ENCODE data around the gene ROR2.

Gene ROR2

DNA sequence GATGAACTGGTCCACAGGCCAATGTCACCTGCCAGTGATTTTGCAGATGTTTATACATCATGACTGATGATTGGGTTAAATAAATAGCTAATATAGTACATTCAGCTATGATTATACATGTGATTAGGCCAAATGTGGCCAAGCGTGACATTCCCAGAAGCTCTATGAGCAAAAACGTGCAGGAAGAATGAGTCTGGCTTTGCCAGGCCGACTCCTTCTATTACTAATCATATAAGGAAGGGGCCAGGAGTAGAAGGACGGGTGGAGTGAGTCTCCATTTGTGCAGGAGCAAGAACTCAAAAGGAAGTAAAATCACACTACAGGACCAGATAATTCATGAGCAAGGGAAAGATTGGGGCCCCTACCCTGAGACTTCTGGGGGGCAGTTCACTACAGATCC lies 178.2 kb downstream of the ROR2 start:
- DNase-seq (ENCODE audit: low read depth): no peak

DNA sequence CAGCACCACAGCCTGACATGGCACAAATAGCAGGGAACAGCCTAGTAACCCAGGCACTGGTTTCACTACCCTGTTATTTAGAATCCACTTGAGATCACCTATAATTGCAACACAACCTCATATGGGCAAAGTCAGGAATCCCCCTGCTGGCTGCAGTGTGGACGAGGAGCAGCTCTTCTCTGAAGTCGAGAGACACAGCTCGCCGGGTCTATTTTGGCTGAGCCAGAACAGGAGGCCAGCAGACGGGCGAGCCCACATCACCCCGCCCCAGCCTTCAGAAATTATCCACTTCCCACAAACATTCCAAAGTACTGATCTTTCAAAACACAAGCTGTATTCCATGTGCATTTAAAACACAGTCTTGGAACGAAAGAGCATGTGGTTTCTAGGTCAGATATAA lies 179.0 kb downstream of the ROR2 start:
- peak; percentile 95 for DNase-seq (ENCODE audit: low read depth)

DNA sequence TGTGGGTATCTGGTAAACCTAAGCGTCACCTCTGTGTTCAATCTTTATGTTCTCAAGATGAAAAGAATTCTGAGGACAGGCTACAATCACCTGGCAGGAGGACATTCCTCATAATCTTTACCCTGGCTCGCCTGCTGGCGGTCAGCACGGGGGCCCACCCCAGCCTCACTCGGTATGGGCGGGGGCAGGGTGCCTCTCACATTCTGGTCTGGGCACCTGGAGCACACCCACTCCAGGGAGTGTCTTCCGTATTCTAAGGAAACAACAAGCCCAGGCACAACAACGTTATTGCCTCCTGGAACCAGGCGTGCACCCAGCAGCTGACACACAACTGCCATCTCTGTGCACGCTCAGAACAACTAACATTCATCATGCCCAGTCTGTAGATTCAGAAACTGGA lies 179.8 kb downstream of the ROR2 start:
- no peak for DNase-seq (ENCODE audit: low read depth)

DNA sequence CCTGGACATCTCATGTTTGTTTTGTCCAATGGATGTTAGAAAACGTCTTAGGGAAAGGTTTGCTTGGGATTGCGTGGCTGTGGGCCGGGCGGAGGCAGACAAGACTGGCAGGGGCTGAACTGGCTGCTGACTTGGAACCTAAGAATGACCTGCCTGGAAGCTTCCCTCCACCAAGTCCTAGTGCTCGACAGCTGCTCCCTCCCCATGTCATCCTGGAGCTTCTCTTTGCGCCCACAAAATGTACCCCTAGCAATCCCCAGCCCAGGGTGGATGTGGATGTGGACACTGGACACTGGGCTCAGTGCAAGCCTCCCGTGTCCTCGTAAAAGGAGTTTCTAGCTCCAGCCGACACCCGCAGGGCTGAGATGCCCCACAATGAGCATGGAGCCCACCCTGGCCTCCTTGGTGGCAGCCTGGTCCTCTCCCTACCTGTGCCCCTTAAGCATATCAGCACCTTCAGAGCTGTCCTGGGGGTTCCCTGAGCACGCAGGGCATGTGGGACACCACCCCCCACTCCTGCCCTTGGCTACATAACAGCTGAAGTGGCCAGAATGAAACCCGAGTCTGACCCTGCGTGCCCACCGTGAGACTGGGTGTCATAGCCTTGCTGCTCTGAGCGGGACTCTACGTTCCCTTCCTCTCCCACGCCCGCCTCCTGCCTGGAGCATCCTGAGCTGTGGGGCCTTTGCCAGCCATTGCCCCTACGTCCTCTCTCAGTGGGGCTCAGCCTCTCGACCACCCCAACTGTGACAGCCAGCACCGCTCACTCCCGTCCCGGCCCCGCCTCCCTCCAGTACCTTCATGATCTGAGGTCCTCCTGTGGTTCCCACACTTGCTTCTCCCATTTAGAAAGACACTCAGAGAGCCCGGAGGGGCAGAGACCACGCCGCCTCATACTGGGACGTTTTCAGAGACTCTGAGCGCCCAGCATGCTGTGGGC lies 180.8 kb downstream of the ROR2 start:
- no peak for DNase-seq (ENCODE audit: low read depth)

DNA sequence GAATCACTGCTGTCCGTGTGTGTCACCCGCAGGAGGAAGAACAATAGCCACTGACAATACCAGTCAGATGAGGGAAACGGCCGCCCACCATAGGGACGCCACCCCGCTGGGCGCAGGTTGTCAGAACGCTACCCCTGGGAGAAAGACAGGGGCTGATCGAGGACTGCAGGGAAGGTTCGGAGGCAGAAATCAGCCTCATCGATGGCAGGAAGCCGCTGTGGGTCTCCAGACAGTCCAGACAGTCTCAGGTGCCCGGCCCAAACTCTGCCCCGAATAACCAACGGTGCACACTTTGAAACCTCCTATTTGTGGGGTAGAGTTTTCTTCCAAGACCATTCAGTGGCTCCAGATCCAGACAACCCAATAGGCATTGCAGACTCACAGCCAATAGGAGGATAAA lies 181.5 kb downstream of the ROR2 start:
- no peak for DNase-seq (ENCODE audit: low read depth)

DNA sequence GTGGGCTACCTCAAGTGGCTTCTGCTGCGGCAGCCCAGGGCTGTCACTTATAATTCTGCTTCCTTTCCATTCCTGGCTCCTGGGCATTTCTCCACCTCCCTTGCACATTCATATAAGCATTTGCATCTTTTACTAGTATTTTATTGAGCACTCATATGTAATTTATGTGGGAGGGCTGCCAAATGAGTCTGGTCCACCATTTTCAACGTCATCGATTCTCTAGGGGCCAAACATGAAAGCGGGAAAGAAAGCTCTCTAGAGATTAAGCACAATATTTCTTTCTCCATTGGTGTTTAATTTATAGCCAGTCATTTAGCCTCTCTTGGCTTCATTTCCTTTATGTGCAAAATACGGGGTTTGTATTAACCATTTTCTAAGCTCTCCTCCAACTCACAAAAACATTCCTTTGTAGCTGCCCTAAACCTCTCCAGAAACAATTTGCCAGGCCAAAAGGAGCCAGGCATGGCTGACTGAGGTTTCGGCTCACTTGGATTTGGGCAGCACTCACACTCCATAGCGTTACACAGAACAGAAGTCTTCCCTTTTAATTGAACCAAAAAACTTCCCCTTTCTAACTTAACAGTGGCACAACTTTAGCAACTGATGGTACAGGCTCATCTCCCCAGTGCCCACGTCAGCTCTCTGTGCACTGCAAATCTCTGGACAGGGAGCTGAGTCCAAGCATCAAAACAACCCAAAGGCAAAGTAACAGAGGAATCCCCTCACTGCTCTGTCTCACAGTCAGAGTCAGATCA lies 183.5 kb downstream of the ROR2 start:
- no peak for DNase-seq (ENCODE audit: low read depth)

DNA sequence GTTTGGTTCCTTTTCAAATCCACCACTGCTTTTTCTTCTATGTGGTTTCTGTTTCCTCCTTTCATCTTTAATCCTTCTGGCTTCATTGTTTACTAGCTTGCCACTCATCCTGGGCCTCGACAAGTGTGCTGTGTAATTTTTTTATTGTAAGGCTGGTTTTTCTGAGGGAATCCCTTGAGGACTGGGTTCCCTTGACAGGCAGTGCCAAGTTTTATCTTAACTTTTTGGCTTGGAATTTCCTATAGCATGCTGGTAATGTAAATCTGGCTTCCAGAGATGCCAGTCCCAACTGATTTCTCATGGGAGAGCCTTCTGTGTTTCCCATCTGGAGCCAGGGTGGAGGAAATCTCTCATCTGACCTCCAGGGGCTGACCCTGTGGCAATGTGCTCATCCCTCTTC lies 184.7 kb downstream of the ROR2 start:
- no peak for DNase-seq (ENCODE audit: low read depth)

DNA sequence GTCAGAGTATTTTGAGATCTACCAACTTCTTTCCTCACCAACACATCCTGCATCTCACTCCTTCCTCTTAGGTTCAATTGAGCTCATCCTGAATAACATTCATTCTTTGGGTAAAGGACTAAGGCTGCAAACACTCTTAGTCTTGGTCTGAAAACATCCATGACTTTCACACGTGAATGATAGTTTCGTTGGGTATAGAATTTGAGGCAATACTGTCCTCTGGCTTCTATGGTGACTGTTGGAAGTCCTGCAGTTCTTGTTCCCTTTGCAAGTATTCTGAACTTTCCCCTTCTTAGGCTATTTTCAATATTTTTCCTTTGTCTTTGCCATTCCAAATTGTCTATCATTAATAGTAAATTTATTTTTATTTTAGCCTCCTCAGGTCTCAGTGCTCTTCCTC lies 185.4 kb downstream of the ROR2 start:
- no peak for DNase-seq (ENCODE audit: low read depth)

DNA sequence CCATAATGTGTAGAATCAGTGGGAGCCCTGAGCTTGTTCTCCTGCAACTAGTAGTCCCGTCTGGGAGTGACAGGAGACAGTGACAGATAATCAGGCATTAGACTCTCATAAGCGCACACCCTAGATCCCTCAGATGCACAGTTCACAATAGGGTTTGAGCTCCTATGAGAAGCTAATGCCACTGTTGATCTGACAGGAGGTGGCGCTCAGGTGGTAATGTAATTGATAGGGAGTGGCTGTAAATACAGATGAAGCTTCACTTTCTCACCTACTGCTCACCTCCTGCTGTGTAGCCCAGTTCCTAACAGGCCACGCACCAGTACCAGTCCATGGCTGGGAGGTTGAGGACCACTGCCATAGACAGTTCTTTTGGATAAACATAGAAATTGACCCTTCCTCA lies 188.7 kb downstream of the ROR2 start:
- DNase-seq (ENCODE audit: low read depth): no peak

DNA sequence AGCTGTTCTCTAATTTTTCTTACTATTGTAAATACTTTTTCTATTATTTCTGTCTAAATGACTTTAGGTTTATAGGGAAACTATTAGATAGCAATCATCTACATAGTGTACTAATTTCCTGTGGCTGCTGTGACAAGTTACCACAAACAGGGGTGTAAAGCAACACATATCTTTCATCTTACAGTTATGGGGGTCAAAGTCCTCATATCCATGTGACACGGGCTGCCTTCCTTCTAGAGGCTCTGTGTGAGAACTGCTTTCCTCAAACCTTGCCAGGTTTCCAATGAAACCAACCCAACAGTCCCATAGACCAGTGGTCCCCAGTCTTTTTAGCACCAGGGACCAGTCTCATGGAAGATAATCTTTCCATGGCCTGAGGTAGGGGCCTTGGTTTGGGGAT lies 189.1 kb downstream of the ROR2 start:
- DNase-seq (ENCODE audit: low read depth): no peak

DNA sequence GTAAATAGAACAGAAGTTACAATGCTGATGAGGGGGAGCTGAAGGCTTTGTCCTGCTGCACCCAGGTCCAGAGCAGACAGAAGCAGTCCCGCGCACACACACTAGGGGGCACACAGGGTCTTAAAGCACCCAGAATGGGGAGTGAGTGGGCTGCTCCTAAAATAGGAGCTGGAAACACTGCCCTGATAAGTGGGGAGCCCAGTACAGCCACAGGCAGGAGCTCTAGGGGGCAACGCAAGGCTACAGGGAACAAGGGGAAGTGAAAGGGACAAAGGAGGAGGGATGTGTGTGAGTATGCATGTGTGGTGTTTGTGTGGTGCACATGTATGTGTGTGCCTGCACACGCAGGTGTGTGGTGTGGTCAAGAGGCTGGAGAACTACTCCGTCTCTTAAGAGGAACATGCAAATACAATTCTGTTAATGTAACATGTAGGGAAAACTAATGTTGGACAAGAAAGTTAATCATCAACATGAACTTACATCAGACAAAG lies 191.5 kb downstream of the ROR2 start:
- peak; percentile 58 for DNase-seq (ENCODE audit: low read depth)

DNA sequence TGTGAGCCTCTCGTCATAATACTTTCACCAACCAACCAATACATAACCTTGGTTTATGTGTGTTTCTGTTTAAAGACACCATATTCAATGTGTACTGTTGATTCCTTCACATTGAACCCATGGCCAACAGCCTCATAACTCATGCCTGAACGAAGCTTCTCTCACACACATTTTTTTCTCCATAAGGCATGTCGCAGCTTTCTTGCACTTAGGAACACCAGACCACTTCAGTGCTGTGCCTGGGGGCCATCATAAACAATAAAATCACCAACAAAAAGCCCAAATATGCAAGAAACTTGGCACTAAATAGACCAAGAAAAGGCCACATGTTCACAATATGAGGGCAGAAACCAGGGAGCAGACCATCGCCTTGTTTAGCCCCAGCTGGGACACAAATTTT lies 192.2 kb downstream of the ROR2 start:
- no peak for DNase-seq (ENCODE audit: low read depth)

DNA sequence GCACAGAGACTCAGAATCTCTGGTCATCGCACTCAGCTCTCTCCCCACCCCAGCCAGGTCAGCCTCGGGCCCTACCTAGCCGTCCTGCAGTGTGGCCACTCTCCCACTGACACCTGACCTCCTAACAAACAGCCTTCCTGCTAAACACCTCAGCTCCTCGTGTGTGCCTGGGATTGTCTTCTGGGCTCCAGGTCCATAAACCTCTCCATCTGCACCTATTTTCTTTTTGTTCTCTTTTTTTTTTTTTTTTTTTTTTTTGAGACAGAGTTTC lies 193.6 kb downstream of the ROR2 start:
- no peak for DNase-seq (ENCODE audit: low read depth)

DNA sequence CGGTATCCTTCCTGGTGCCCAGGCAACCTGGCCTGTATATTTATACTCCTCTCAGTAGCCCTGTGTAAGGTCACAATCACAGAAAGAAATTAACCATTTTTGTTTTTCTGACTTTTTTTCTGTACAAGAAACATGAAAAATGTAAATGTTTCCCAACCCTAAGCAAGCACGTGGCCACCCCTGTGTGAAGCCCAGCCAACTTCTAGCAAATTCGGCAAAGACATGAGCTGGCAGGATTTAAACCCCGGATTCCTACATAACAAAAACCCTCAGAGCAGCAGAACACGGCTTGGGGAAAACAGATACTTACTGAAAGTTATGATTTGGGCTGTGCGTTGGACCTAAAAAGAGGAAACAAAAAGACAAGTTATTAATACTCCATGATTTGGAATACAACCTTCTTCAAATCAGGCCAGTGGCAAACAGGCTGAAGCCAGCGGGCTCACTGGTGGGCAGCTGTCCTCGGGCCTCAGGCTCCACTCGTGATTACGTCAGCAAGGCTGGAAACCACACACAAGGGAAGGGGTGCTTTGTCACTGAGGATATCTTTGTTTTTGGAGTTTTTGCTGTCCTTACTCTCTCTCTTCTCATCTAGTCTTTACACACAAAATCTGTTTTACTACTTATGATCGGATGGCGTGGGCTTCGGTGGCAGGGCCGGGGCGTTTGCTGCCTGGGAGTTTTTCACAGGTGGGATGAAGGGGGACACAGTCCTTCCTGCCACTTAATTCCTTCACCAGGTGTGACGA lies 194.1 kb downstream of the ROR2 start:
- no peak for DNase-seq (ENCODE audit: low read depth)

DNA sequence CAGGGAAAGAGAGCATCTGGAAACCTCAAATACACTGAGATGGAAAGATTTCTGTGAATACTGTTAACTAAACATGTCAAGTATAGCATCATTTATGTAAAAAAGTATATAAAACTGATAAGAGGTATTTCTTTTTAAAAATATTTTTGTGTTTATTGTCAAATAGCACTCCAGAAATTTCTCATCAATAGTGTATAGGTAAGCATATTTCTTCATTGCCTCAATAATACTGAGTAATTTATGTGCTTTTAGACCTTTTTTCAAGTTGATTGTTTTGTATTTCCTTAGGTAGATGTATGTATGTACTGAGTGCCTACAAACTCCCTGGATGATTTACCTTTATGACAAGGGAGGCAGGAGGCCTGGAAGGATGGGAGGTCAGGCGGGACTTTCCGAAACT lies 196.3 kb downstream of the ROR2 start:
- DNase-seq (ENCODE audit: low read depth): no peak

DNA sequence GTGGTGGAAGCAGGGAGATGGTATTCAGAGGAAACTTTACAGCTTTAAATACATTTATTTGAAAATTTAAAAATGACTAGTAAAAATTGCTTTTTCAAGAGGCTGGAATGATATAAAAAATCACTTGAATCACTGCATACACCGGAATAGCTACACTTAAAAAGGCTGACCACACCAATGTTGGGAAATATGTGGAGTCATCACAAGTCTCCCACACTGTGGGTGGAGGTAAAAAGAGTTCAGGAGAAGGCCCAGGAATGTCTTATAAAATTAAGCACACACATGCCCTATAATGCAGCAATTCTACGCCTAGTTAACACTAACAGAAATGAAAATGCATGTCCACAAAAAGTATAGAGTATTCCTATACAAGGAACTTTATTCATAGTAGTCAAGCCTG lies 198.1 kb downstream of the ROR2 start:
- DNase-seq (ENCODE audit: low read depth): peak; percentile 85

DNA sequence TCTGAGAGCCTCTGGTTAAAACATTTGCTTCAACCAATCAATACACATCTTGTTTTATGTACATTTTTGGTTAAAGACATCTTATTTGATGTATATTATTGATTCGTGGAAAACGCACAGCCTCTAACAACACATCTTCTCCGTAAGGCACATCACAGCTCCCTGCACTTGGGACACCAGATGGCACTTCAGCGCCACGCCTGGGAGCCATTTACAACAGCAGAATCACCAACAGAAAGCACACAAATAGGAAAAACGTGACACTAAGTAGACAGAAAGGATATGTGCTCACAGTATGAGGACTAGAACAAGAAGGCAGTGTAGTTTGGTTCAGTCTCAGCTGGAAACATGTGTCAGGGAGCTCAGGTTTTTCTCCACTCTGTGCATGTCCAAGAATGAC lies 199.7 kb downstream of the ROR2 start:
- DNase-seq (ENCODE audit: low read depth): no peak

DNA sequence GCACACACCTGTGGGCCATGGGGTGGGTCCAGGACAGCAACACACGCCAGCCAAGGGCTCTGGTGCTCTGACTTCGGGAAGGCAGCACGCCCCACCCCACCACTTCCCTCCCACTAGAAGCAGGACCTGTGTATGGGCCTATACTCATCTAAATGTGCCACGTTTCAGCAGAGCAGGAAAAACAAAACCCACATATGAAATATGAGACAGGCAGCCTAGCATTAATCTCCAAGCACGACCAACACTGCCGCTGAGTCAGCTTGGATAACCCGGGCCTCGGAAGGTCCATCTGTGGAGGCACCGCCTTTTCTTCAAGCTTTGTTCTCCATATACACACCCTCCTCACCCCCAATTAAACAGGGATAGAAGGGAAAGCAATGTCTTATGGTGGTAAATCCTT lies 203.1 kb downstream of the ROR2 start:
- peak; percentile 94 for DNase-seq (ENCODE audit: low read depth)

DNA sequence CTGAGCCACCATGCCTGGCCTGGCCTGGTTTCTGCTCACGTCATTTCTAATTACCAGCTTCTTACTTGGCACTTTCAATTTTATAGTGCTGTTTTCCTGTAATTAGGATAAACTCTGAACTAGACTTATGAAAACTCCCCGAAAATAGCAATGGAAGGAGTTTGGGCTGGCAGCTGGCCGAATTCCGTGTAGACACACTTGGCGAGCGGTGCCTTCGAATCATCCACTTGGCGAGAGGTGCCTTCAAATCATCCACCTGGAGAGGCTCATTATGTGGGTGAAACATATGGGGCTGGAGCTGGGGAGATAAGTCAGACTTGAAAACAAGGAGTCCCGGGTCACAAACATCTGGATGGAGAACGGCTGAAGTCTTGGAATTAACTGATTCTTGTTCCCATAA lies 203.7 kb downstream of the ROR2 start:
- DNase-seq (ENCODE audit: low read depth): no peak

DNA sequence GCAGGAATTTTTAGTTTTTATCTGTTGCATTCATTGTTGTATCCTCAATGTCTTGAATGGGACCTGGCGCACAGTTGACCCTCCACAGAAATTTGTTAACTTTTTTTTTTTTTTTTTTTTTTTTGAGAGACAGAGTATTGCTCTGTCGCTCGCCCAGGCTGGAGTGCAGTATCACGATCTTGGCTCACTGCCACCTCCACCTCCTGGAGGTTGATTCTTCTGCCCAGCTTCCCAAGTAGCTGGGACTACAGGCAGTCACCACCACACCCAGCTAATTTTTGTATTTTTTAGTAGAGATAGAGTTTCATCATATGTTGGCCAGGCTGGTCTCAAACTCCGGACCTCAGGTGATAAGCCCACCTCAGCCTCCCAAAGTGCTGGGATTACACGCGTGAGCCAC lies 205.9 kb downstream of the ROR2 start:
- DNase-seq (ENCODE audit: low read depth): no peak

DNA sequence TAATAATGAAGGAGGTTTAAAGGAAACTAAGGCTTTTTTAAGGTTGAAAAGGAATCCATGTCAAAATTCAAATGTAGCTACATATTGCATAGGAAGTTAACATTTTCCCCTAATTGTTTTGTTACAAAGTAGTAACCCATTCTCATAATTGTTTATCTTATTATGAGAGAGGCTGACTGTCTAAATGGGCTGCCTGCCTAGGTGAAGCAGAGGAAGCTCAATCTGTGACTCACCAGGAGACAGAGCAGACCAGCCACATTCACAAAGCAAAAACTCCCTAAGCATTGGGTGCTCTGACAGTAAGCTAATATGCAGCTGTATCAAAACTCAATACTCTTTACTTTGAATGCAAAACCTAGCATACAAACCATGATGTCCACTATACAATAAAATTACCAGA lies 208.5 kb downstream of the ROR2 start:
- peak; percentile 92 for DNase-seq (ENCODE audit: low read depth)

DNA sequence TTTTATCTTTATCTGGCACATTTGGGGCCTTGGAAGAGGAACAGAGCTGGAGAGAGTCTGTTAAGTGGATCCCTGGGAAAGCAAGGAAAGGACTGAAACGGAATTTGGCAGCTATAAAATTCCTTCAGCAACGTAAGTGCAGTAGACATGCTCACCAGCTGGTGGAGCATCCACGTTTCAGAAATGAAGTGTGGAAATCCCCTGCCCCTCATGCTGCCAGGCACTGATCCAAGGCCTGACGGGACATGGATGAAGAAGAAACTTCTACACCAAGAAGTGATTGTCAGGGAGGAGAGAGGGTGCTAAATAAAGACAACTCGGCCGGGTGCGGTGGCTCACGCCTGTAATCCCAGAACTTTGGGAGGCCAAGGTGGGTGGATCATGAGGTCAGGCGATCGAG lies 209.3 kb downstream of the ROR2 start:
- peak; percentile 90 for DNase-seq (ENCODE audit: low read depth)

Measured in iris pigment epithelial cell (primary cell).